Right forelimb (tissue), 1 donor: ENCODE data around the gene DMRTB1.
"Not testable (repeated sequence)": the region's sequence is repeated elsewhere in the genome, so short reads cannot be mapped to it uniquely, and the experiment has no call there.

Experiments used
- DNase-seq: peaks from one replicate; pipeline ENCODE4 v3.0.0-alpha.2; 2018

The DMRTB1 gene

DNA sequence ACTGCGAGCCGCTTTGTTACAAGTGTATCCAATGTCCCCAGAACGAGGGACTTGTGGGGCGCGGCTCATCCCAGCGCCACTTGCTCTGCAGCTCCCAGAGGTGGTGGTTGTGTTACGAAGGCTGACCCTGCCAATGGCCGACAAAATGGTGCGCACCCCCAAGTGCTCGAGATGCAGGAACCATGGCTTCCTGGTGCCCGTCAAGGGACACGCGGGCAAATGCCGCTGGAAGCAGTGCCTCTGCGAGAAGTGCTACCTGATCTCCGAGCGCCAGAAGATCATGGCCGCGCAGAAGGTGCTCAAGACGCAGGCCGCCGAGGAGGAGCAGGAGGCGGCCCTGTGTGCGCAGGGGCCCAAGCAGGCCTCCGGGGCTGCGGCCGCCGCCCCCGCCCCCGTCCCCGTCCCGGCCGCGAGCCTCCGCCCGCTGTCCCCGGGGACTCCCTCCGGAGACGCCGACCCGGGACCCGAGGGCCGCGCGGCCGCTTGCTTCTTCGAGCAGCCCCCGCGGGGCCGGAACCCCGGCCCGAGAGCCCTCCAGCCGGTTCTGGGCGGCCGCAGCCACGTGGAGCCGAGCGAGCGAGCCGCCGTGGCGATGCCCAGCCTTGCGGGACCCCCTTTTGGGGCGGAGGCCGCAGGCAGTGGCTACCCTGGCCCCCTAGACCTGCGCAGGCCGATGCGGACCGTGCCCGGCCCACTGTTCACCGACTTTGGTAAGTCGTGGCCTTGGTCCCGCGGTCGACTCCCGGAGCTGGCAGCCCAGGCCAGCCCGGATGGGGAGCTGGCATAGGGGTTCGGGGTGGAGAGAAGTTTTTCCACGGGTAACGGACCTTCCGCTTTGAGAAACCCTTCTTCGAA, at the start of gene DMRTB1:
Gene DMRTB1 (plus strand): TSS at position 79 of the 855 bp plus-strand sequence. CDS start 55 bp downstream, at position 134.
- no peak for DNase-seq

DNA sequence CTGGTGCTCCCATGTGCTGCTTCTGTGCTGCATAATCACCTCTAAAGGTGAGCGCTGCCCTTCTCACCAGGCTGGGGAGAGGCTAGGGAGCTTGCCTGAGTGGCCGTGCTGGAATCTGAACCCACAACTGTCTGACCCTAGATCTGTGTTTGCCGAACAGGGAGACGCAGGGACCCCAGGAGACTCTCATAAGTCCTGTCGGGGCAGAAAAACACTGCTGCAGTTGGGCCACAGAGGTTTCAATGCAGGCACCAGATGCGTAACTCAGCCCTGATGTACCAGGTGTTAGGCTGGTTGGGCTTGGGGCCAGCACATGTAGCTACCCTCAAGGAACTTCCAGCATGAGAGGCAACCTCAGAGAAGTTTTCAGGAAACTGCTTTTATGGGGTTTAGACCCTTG, 49.5 kb upstream of the DMRTB1 start:
- no peak for DNase-seq

DNA sequence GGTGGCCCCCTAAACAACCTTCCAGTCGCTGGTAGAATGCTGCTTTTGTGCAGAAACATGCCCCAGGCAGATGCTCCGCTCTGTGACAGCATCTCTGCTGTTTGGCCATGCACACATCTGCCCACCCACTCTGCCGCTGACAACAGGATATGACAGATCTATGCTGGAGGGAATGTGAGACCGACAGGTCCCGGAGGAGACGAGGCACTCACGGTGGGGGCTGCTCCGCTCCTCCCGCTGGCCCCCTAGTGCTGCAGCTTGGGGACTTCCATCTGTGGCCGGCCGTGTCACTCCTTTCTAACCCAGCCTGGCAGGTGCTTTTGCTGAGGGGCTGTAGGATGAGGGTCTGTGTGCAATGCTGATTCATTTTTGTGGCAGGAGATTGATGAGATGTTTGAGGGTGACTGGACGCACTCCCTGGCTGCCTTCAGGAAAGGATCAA, 49.1 kb upstream of the DMRTB1 start:
- DNase-seq: no peak

DNA sequence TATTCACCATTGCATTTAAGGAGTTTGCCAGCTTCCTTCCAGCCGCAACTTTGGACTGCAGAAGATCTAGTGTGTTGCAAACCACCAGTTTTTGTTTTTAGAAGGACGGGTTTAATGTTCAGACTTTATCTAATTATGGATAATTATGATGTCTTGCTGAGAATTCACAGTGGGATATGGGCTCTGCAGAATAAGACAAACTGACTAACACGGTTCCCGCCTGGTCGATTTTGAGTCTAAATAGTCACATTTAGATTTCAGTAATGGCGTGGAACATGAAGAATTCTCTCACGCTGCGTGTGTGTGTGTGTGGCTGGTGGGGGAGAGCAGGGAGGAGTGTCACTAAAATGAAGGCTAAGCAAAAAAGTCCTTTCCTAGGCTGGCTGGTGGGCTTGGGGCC, 48.5 kb upstream of the DMRTB1 start:
- DNase-seq: no peak

DNA sequence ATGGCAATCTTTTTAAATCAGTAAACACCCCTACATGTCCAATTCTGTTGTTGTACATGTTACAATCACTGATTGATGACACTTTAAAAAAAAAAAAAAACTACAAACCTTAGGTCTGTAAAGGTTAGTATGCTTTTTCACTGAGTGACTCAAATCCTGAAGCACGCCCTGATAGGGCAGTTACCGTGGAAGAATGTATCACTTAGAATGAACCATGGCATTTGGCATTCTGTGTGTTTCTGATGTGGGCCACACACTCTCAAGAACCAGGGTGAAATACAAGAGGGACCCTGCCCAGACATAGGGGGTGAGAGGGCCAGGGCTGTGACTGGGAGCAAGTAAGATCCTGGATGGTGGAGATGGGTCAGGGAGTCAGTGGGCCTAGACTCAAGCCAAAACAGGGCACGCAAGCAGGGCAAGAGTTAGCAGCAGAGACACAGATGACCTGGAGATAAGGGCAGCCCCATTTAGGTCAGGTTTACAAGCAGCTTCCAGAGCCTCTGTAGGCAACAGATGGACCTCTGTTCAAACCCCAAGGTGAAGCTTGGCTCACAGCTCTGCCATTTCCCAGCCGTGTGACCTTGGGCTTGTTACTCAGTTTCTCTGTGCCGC, 47.6 kb upstream of the DMRTB1 start:
- DNase-seq: no peak

DNA sequence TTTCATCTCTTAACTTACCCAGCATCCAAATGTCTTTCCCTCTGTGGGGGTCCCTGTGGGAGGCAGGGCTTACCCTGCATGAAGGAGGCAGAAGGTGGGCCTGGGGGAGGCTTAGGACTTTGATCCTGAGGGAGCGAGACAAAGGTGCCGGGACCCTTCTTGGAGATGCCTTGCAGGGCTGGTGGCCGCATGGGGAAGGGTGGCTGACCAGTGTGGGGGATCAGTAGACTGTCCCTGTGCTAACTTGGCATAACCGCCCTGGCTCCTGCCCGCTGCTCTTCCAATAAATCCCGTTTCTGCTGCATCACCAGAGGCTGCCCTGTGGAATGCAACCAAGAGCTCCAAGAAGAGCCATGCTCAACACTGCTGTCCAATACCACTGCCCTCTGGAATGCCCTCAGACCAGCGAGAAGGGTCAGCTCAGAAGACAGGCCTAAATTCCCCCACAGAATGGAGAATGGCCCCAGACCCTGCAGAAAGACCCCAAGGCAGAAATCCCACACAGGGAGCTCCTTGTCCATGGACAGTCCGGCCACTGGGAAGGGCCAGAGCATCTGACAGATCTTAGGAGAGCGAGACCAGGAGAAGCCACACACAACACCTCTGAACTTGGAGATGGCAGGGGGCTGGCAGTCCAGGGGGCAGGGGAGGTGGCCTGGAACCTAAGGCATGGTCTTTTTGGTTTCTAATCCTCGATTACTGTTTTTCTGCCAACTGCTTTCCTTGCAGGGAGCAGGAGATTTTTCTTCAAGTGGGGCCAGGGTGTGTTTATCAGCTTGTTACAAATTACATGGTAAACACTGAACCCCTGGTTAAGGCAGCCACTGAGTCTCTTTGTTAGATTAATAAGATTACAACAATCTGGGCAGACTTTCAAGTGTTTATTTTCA, 46.7 kb upstream of the DMRTB1 start:
- no peak for DNase-seq

DNA sequence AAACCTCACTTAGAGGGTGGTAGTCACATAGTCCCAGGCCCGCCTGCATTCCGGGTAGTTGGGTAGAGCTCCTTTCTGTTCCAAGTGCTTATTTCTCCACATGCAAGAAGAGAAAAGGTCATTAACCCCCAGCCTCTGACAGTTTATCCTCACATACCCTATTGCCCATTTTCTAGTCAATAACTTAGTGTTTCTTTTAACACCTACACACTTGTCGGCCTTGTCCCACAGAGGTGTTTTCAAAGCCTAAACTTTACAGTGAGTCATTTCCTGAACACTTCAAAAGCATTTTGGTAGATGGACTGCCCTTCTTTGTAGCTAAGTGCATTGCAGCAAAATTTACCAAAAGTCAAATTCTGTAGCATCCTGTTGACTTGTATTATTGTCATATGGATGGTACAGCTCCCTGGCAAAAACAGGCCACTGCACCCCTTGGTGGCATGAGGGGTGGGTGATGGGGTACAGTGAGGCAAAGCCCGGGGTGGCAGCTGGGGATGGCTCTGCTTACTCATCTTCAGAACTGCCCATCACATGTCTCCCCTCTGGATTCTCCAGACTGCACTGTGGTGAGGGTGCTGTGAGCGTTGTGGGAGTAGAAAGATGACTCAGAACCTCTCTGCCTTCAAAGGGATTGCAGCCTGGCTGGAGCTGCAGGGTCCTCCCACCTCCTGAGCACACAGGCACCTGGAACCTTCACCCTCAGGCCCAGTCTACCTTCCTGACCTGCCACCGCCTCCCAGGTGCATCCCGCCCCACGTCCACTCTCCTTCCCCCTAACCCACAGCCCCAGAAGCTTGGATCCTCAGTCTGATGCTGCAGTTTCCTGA, 45.8 kb upstream of the DMRTB1 start:
- DNase-seq: no peak

DNA sequence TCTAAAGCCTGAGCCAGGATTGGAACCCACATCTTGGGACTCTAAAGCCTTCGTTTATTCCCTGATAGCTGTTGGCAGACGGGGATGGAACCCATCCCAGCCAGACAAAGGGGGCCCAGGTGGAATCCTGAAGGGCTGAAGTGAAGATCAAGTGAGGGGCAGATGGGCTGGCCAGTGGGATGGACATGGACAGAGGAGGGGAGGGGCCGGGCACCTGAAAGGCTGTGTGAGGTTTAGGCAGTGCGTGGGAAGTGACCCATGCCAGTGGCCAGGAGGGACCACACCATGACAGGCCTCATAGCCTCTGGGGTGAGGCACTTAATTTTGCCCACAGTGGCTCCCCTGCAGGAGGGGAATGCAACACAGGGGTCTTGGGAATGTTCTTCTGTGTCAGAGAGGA, 44.6 kb upstream of the DMRTB1 start:
- no peak for DNase-seq

DNA sequence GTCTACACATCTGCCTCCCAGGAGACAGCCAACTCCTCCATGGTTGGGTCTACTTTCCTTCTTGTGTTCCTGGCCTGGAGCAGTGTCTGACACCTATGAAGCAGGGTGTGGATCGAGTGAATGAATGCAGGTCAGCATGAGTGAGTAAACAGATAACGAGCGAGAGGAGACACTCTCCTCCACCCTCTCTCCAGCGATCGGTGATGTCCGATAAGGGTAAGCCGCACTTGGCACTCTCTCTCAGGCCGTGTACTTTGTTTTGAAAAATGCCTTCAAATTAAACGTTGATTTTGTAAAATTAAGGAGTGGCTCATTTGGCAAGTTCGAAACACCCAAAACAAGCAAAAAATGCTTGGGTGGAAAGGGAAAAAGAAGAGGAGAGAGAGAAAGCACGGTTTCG, 43.8 kb upstream of the DMRTB1 start:
- DNase-seq: no peak

DNA sequence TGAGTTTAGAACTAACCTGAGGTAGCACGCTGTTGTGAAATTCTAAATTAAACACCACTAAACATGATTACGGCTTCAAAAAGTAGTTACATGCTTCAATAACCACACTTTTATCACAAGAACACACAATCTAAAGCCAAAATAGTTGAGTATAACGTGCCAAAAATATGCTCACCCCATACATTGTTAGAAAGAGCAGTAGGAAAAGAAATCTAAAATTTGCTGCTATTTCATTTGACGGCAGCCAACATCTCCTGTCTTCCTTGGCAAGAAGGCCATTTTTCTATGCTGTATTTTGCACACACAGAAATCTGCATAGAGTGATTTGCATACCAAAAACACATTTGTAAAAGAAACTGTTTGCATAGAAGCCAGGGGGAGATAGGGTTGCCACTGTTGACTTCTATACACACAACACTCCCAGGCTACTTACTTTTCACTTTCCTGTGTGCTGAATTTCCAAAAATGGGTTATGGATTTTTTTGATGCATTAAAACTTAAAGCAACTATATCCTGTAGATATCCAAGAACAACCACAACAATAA, 42.9 kb upstream of the DMRTB1 start:
- no peak for DNase-seq

DNA sequence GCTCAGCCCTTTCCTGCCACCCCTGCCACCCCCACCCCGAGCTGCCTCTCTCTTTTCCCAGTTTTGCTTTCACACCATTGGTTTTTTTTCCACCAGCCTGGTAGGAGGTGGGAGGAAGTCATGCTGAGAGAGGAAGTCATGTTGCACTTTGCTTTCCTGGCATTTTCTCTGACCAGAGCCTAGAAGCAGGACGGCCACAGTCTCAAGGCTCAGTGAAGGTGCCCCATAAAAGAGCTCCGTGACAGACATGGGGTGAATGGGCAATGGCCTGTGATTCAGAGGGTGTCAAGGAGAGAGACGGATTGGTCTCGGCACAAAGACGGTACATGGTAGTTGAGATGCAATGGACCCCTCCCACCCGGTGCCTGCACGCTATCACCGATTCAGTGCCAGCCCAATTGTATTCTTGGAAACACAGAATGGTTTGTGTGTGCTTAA, 42.1 kb upstream of the DMRTB1 start:
- no peak for DNase-seq

DNA sequence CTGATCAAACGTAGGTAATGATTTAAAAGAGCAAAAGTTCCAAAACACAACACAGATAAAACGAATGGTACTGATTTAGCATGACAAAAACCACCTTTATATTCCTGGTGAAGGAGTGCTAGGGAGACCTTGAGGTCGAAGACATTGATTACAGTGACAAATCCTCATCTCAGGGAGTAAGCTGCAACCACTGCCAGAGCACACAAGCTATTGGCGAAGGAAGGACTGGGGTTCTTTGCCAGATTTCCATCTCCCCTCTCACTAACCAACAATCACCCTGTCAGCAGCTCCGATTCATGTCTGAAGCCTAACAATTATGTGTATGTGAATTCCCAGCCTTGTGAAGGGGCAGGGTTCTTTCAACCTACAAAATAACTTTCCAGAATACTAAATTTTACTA, 40.2 kb upstream of the DMRTB1 start:
- no peak for DNase-seq

DNA sequence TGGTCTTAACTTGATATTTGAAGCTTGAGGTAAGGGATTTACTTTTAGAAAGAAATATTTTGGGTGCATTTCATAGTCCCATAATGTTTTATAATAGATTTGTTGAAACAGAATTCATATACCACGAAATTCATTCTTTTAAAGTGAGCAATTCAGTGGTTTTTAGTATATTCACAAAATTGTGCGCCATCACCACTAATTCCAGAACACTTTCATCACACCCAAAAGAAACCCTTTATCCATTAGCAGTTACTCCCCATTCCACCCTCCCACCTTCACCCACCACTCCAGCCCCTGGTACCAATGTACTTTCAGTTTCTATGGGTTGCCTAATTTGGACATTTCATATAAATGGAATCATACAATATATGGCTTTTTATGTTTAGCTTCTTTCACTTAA, 38.9 kb upstream of the DMRTB1 start:
- DNase-seq: no peak

DNA sequence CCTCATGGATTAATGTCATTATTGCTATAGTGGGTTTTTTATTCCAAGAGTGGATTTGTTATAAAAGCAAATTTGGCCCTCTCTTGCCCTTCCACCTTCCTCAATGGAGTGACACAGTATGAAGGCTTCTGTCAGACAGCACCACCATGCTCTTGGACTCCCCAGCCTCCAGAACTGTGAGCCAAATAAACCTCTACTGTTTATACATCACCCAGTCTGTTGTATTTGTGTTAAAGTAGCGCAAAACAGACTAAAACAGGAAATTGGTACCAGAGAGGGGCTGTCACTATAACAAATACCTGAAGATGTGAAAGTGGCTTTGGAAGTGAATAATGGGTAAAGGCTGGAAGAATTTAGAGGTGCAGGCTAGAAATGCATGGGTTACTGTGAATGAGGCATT, 38.0 kb upstream of the DMRTB1 start:
- no peak for DNase-seq

DNA sequence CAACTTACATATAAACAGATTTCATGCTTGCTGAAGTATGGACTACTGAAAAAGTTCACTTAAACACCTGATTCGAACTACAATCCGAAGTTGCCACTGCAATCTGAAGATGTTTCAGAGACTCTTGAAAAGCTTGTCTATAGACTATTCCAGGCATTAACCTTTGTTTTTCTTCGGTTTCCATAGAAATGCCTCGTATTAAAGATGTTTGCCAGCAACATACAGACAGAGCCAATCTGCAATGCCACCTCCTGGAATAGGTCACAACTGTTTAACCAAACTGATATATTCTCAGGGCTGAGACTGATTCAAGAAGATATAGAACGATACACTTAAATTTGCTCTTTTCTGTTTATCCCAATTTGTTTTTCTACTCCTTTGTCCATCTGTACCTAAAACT, 28.9 kb upstream of the DMRTB1 start:
- DNase-seq: no peak

DNA sequence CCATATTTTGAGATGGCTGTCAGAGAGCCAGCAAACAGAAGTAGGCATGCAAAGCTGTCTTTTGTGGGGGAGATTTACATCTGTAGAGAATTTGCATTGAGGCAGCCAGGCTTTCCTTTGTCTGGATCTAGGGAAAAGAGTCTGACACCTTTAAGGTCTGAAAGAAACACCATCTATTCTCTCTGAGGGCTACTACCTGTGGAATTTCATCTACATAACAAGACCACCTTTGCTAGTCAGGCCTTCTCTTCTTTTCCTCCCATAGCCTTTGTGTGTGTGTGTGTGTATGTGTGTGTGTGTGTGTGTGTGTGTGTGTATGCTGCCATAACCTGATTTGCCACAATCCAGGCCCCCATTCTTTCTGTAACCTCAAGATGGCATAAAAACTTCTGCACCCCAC, 28.4 kb upstream of the DMRTB1 start:
- no peak for DNase-seq

DNA sequence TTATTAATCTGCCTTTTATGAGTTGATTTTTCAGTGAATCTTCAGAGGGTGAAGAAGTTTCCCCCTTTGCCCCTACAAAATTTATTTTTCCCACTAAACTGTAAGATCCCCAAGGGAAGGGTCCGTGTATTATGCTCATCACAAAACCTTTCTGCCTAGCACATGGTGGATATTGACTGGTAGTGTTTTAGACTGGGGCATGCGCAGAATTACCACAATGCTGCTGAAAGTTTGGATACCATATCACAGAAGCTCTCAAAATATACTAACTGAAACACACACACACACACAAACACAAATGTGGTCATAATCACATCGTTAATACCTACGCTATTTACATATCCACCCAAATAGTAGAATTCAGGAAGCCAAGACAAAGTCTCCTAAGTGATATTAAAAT, 28.0 kb upstream of the DMRTB1 start:
- DNase-seq: no peak

DNA sequence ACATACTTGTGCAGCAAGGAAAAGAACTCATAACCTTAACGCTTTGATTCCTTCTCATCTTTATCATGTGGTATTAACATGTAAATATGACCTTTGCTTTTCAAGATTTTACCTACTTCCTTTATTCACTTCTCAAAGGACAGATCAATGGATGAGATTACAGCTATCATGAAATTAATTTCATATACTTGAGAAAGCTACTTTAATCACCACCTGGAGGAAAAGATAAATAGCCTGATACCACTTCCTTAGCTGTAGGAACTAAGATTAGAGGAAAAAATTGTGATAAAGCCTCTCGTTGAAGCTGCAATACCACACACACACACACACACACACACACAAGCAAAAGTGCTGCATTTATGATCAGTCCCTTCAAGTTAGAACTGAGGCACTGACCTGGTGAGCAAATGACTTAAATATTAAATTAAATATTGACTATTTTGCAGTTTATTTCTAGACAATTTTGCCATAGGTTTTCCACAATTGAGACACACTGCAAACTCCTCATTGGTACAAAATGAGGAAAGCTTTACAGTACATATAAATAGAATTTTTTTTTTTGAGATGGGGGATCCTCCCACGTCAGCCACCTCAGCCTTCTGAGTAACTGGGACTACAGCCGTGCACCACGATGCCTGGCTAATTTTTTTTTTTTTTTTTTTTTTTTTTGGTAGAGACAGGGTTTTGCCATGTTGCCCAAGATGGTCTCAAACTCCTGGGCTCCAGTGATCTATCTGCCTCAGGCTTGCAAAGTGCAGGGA, 27.2 kb upstream of the DMRTB1 start:
- no peak for DNase-seq

DNA sequence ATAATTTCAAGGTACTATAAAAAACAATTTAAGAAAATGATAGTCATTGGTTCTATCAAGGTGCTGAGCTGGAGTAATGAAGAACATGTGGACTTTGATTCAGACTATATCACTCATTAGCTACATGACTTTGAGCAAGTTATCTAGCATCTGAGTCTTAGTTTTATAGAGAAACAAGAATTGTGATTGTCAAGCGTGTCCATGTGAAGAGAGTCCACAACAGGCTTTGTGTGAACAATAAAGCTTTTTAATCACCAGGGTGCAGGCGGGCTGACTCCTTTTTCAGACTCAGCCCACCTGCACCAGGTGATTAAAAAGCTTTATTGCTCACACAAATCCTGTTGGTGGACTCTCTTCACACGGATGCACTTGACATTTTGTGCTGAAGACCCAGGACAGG, 26.6 kb upstream of the DMRTB1 start:
- DNase-seq: no peak

DNA sequence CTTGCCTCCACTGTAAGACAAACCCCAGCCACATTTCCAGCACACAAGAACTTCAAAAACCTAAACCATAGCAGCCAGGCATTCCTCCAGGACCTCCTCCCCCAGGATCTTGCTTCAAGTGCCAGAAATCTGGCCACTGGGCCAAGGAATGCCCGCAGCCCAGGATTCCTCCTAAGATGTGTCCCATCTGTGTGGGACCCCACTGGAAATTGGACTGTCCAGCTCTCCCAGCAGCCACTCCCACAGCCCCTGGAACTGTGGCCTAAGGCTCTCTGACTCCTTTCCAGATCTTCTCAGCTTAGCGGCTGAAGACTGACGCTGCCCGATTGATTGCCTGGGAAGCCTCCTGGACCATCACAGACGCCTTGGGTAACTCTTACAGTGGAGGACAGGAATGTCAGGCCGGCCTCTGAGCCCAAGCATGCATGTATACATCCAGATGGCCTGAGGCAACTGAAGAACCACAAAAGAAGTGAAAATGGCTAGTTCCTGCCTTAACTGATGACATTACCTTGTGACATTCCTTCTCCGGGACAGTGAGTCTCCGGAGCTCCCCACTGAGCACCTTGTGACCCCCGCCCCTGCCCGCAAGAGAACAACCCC, 24.7 kb upstream of the DMRTB1 start:
- DNase-seq: not testable (repeated sequence)

DNA sequence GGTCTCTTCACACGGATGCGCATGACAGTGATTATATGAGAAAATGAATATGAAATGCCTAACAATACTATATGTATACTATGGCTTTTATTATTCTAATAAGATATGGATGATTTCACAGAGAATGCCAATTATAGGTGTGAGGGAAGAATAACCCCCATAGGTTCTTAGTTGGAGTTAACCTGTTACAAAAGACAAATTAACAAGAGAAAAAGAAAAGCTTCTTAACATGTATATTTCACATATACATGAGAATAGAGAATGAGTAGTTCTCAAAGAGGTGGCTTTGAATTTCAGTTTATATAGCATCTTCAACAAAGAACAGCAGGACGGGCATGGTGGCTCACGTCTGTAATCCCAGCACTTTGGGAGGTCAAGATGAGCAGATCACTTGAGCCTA, 24.0 kb upstream of the DMRTB1 start:
- no peak for DNase-seq
